ENCODE data around the gene ATG13.

DNA sequence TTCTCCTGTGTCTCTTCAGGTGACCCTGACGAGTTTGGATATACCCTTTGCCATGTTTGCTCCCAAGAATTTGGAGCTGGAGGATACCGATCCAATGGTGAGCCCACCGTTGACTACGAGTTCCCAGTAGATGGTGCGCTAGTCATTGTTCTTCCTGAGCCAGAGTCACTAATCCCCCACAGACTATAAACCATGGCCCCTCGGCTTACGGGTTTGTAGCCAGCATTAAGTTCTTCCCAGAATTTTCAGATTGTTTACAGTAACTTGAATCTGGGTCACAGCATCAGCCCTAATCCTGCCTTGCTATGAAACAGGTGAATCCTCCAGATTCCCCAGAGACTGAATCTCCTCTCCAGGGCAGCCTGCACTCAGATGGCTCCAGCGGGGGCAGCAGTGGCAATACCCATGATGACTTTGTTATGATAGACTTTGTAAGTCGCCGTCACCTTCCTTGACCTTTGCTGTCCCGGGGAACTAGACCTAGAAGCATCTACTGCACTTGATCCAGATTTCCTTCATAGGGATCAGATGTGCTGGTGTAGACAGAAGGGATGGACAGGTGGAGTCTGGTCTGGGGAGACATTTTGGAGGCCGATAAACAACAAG is 51.2 kb downstream of the ATG13 start:
- TF ChIP-seq, protein P1, sequence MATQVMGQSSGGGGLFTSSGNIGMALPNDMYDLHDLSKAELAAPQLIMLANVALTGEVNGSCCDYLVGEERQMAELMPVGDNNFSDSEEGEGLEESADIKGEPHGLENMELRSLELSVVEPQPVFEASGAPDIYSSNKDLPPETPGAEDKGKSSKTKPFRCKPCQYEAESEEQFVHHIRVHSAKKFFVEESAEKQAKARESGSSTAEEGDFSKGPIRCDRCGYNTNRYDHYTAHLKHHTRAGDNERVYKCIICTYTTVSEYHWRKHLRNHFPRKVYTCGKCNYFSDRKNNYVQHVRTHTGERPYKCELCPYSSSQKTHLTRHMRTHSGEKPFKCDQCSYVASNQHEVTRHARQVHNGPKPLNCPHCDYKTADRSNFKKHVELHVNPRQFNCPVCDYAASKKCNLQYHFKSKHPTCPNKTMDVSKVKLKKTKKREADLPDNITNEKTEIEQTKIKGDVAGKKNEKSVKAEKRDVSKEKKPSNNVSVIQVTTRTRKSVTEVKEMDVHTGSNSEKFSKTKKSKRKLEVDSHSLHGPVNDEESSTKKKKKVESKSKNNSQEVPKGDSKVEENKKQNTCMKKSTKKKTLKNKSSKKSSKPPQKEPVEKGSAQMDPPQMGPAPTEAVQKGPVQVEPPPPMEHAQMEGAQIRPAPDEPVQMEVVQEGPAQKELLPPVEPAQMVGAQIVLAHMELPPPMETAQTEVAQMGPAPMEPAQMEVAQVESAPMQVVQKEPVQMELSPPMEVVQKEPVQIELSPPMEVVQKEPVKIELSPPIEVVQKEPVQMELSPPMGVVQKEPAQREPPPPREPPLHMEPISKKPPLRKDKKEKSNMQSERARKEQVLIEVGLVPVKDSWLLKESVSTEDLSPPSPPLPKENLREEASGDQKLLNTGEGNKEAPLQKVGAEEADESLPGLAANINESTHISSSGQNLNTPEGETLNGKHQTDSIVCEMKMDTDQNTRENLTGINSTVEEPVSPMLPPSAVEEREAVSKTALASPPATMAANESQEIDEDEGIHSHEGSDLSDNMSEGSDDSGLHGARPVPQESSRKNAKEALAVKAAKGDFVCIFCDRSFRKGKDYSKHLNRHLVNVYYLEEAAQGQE (IDR thresholded peaks at IDR 0.05; ENCODE audit: low read depth) = no peak
- no peak for TF ChIP-seq CEBPB (IDR thresholded peaks at IDR 0.05)
